ENCODE data around the gene WDR20. TPM values are rescaled to one million over a fixed set of nuclear protein-coding genes. Genes with fewer than 3 reads are reported as not detected.

Gene WDR20
- total RNA-seq, 4 donors from 2014 or later: 27.3 to 39.4 (median 33.0) TPM

DNA sequence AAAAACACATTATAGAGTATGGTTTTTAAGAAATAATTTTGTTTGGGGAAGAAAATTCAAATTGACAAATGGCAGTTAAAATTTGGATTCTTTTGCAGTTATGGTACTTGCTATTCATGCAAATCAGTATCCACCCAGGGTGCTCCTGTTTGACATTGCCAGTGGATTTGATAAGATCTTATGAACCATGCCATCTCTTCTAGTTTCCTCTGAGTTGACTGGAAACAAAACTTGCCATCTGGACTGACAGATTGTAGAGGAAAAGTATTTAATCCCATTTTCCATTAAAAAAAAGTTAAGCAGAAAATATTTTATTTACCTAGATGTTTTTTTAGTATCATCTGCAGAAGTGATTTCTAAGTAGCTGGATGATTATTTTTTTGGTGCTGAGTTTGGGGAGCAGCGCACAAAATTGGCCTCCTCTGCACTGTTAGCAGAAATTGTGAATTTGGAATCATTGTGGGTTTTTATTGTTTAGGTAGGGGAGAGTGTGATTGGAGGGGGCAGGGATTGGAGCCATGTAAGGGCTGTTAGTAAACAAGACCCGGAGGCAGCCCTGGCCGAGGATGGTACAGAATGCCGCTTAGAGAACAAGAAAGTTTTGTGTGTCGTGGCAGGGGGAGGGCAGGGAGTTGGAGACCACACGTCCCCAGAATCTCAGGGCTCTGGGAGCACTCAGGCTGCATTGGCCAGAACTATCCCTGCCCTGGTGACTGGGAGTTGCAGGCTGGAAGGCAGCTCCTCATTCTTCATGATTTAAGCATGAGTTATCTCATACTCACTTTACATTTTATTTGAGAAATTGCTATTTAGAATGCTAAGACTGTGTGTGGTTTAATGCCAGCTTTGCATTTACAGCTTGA lies 56.6 kb downstream of the WDR20 start:
- TF ChIP-seq, protein P1, sequence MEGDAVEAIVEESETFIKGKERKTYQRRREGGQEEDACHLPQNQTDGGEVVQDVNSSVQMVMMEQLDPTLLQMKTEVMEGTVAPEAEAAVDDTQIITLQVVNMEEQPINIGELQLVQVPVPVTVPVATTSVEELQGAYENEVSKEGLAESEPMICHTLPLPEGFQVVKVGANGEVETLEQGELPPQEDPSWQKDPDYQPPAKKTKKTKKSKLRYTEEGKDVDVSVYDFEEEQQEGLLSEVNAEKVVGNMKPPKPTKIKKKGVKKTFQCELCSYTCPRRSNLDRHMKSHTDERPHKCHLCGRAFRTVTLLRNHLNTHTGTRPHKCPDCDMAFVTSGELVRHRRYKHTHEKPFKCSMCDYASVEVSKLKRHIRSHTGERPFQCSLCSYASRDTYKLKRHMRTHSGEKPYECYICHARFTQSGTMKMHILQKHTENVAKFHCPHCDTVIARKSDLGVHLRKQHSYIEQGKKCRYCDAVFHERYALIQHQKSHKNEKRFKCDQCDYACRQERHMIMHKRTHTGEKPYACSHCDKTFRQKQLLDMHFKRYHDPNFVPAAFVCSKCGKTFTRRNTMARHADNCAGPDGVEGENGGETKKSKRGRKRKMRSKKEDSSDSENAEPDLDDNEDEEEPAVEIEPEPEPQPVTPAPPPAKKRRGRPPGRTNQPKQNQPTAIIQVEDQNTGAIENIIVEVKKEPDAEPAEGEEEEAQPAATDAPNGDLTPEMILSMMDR (IDR thresholded peaks at IDR 0.05): no peak
- TF ChIP-seq POLR2AphosphoS5 (IDR thresholded peaks at IDR 0.05): no peak
- TF ChIP-seq EP300 (IDR thresholded peaks at IDR 0.05): no peak
- no peak for TF ChIP-seq POLR2A (IDR thresholded peaks at IDR 0.05)
- DNase-seq (ENCODE audit: low spot score in 2 of 2): no peak
- Histone ChIP-seq H3K4me3 (no peak overlapping the region), H3K9me3 (no peaks in the 10 kb centered on the region), H3K36me3 (peaks cover 31% of the 10 kb centered on the region), H3K4me1 (peaks cover 25% of the 10 kb centered on the region), H3K27me3 (no peaks in the 10 kb centered on the region), H3K27ac (peak overlapping the region; percentile 11)
- WGBS: 87% methylated on average over 6 of the region's 6 CpGs

DNA sequence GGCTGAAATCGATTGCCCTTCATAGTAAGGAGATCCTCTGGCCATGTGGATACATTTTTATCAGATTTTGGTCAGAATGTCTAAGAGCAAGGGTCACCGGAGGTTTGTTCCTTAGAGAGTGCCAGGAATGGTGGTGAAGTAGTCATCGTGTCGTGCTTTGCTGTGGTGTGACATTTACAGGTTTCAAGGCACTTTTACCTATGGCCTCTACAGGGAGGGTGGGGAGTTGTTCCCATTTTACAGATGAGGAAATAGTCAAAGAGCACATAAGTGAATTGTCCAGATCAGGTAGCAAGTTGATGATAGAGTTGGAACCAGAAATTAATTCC lies 57.2 kb downstream of the WDR20 start:
- H3K4me3 ChIP-seq: no peak overlapping the region
- H3K27me3 ChIP-seq: no peaks in the 10 kb centered on the region
- peak overlapping the region; percentile 11 for H3K27ac ChIP-seq
- DNase-seq (ENCODE audit: low spot score in 2 of 2): no peak
- 70% methylated on average over 4 of the region's 4 CpGs for WGBS
- no peaks in the 10 kb centered on the region for H3K9me3 ChIP-seq
- peaks cover 36% of the 10 kb centered on the region for H3K36me3 ChIP-seq
- H3K4me1 ChIP-seq: peaks cover 25% of the 10 kb centered on the region
- TF ChIP-seq POLR2A (IDR thresholded peaks at IDR 0.05): no peak

DNA sequence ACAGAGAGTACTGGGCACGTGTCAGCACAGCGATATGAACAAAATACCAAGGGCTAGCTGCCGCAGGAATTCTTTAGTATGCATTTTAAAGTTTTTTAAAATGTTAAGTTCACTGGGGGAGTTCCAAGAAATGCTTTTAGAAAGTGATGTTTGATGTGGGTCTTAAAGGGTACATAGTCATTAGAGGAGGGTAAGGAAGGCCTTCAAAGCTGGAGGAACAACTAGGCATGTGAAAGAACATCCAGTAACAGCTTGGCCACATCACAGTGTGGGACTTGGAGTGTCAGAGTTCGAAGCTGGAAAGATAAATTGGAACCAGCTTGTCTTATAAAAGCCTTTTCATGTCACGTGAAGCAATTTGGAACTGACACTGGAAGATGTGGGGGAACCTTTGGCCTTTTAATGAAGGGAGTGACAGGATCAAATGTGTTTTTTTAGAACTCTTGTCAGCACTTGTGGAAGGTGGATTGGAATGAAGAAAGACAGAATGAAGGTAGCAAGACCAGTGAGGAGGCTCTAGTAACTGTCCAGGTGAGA lies 57.7 kb downstream of the WDR20 start:
- TF ChIP-seq POLR2A (IDR thresholded peaks at IDR 0.05): no peak
- TF ChIP-seq, protein P1 (IDR thresholded peaks at IDR 0.05): no peak
- no peak for TF ChIP-seq POLR2AphosphoS5 (IDR thresholded peaks at IDR 0.05)
- no peak for TF ChIP-seq EP300 (IDR thresholded peaks at IDR 0.05)
- no peaks in the 10 kb centered on the region for H3K27me3 ChIP-seq
- 63% methylated on average over 5 of the region's 5 CpGs for WGBS
- H3K4me3 ChIP-seq: no peak overlapping the region
- no peak for DNase-seq (ENCODE audit: low spot score in 2 of 2)
- no peaks in the 10 kb centered on the region for H3K9me3 ChIP-seq
- peaks cover 25% of the 10 kb centered on the region for H3K4me1 ChIP-seq
- H3K27ac ChIP-seq: no peak overlapping the region
- H3K36me3 ChIP-seq: peaks cover 38% of the 10 kb centered on the region

DNA sequence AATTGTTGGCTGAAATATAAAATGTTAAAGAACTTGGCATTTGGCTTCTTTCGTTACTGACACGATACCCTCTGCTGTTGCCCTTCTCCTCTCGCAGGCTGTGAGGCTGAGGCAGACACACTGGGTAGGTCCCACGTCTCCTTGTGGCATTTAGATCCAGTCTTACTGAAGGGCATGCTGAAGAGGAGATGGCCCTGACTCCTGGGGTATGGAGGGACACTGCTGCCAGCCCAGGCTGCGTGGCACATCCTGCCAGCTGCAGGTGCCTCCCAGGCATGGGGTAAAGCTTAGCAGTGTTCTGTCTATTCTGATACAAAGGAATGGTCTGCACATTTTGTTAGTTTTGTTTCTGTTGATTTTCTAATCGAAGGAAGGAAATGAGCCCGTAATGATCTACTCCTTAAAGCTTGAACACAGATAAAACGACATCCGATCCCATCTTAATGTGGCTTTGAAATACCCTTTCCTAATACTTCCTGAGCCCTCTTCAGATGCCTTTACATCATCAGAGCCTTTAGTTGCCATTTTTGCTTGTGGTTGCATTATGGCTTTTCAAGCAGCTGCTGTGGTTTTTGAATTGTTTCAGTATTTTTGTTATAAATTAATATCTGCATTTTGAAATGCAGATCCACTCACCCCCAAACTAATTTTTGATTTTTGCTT lies 61.1 kb downstream of the WDR20 start:
- peaks cover 50% of the 10 kb centered on the region for H3K36me3 ChIP-seq
- no peak overlapping the region for H3K4me3 ChIP-seq
- WGBS: 77% methylated on average over 9 of the region's 9 CpGs
- no peak overlapping the region for H3K27ac ChIP-seq
- TF ChIP-seq EP300 (IDR thresholded peaks at IDR 0.05): no peak
- TF ChIP-seq, protein P1 (IDR thresholded peaks at IDR 0.05): no peak
- no peak for TF ChIP-seq POLR2A (IDR thresholded peaks at IDR 0.05)
- no peak for TF ChIP-seq POLR2AphosphoS5 (IDR thresholded peaks at IDR 0.05)
- H3K27me3 ChIP-seq: no peaks in the 10 kb centered on the region
- DNase-seq (ENCODE audit: low spot score in 2 of 2): no peak
- H3K4me1 ChIP-seq: peaks cover 17% of the 10 kb centered on the region
- H3K9me3 ChIP-seq: no peaks in the 10 kb centered on the region

DNA sequence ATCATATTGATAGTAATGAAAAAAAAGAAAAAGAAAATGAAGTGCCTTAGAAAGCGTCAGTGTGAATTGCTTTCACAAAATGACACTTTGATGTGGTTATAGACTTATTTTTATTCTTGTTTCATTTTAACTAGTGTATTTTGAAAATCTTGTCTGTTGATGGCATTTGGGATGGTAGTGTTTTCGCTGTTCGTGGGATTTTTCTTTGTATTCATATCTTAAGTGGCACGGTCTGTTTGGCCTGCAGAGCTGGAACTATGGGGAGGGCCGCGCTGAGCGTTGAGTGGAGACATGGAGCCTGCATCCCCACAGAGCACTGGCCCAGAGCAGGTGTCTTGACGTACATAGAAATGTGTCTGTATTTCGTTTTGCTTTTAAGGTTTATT lies 61.6 kb downstream of the WDR20 start:
- no peak for DNase-seq (ENCODE audit: low spot score in 2 of 2)
- no peak overlapping the region for H3K27ac ChIP-seq

More for the DNA sequence above, 61.6 kb downstream of the WDR20 start:
- H3K36me3 ChIP-seq: peaks cover 49% of the 10 kb centered on the region
- no peaks in the 10 kb centered on the region for H3K27me3 ChIP-seq
- no peak overlapping the region for H3K4me3 ChIP-seq
- TF ChIP-seq, protein P1 (IDR thresholded peaks at IDR 0.05): no peak
- TF ChIP-seq POLR2AphosphoS5 (IDR thresholded peaks at IDR 0.05) (no peak), POLR2A (IDR thresholded peaks at IDR 0.05) (no peak), EP300 (IDR thresholded peaks at IDR 0.05) (no peak)
- peaks cover 15% of the 10 kb centered on the region for H3K4me1 ChIP-seq
- no peaks in the 10 kb centered on the region for H3K9me3 ChIP-seq
- 90% methylated on average over 9 of the region's 9 CpGs for WGBS

Data from suprapubic skin (tissue), 4 donors.